ENCODE results near the gene CHAF1B.
"Not testable (repeated sequence)": the region's sequence is repeated elsewhere in the genome, so short reads cannot be mapped to it uniquely, and the experiment has no call there.

CHAF1B gene

DNA sequence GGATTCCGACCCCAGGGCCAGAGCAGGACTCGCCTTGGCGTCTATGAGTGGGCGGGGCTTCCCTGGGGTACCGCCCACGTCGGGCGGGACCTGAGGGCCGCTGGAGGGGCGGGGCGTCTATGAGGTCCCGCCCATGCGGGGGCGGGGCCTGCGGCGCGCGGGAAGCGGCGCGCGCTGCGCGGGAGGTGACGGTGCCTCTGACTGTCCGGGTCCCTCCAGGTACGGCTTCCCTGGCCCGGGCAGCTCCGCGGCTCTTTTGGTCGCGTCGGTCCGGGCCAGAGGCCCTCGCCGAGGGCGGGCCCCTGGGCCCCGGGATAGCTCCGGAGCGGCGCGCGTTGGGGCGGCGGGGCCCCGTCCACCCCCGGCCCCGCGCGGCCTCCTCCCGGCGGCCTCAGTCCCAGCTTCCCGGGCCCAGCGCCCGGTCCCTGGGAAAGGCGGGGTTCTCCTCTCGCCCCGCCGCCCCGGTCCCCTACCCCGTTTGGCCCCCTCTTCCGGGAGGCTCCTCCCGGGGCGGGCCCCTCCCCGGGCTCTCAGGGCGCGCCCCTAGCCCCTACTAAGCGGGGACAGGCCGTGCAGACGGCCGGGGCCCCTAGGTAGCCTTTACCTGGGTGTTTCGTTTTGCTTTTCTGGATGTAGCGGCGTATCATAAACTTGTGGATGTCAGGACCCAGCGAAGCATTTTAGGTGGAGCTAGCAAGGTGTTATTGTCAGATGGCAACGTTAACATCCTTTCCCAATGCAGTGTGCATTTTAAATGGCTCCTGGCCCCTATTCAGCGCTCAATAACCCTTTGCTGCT lies at the start of gene CHAF1B:
Gene CHAF1B, plus strand, starts transcription at position 160 of the 798 bp plus-strand sequence. CDS start 745 bp downstream, outside the sequence.
- DNase-seq (ENCODE audit: low read depth) = peak; percentile 54

DNA sequence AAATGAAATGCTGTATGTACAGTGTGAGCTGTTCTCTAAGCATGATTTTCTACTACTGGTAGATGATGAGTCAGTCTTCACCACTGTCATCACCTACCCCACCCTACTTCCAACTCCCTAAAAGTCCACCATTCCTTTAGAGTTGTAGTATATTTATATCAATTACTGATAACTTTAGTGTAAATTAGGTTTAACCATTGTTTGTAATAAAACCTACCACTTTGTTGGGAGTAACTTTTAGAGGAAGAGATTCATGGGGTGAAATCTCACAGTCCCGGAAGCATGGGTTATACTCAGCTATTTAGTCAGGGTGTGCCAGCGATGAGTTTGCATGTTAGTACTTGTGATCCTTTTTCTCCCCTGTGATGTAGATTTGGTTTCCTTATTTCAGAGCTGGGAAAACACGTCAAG lies 48.1 kb upstream of the CHAF1B start:
- peak; percentile 26 for DNase-seq (ENCODE audit: low read depth)

- DNase-seq (ENCODE audit: low read depth) = no peak
Measured at GRCh38 chr21:36338975-36339374, 46.2 kb upstream of the CHAF1B start.

- DNase-seq (ENCODE audit: low read depth) = not testable (repeated sequence)
Measured at GRCh38 chr21:36342581-36342980, 42.6 kb upstream of the CHAF1B start.

DNA sequence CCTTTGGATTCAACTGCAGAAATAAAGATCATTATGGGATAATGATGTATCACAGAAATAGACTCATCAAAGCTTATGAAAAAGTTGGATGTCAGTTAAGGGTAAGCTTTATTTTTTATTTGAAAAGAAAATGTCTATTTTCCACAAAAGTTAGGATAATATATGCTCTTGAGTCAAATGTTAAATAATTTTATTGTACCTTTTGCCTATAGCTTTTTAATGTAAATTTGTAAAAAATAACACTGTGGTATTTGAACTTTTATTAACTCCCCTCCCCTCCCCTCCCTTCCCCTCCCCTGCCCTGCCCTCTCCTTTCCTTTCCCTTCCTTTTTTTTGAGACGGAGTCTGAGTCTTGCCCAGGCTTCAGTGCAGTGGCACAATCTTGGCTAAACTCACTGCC lies 40.3 kb upstream of the CHAF1B start:
- no peak for DNase-seq (ENCODE audit: low read depth)

DNA sequence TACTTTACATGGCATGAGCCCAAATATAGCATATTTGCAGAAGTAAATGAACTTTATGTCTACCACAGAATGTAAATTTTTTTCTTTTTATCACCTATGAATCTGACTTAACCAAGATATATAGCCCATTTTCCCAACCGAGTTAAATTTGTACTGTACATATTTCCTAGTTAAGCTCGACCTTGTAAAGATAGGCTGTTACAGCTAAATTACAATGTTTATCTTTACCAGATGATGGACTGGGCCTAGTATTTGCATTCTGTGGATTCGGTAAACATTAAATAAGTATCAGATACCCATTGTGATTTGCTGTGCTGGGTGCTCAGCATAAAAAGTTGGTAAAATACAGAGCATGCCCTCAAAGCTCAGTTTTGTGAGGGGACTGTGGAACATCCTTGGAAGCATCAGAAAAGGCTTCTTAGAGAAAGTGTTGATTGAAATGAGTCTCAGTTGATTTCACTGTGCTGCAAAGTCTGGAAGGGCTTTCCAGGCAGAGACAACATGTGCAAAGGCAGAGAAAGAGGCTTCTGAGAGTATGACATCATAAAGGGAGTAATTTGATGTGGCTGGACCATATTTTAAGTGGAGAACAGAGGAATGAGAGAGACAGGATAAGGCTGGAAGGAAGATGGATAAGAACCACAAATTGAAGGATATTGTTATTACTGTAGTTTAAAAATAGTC lies 37.8 kb upstream of the CHAF1B start:
- DNase-seq (ENCODE audit: low read depth) = no peak

DNA sequence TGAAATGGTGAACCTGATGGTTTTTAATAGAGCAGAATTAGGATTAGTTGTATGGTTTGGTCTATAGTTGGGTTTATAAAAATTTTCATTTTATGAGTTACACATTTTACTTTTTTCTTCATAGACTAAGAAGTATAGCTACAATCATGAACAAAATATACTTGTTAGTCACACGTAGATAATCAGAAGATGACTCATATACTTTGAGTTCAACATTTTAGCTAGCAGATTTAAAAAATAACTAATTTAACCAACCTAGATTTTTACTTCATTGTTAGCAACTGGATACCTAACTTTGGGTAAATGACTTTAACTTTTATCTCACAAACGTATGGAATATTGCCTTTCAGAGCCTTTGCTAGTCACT lies 37.2 kb upstream of the CHAF1B start:
- DNase-seq (ENCODE audit: low read depth) = no peak

- no peak for DNase-seq (ENCODE audit: low read depth)
Measured at GRCh38 chr21:36349315-36349714, 35.9 kb upstream of the CHAF1B start.

- DNase-seq (ENCODE audit: low read depth) = no peak
Measured at GRCh38 chr21:36350282-36350910, 34.8 kb upstream of the CHAF1B start.

DNA sequence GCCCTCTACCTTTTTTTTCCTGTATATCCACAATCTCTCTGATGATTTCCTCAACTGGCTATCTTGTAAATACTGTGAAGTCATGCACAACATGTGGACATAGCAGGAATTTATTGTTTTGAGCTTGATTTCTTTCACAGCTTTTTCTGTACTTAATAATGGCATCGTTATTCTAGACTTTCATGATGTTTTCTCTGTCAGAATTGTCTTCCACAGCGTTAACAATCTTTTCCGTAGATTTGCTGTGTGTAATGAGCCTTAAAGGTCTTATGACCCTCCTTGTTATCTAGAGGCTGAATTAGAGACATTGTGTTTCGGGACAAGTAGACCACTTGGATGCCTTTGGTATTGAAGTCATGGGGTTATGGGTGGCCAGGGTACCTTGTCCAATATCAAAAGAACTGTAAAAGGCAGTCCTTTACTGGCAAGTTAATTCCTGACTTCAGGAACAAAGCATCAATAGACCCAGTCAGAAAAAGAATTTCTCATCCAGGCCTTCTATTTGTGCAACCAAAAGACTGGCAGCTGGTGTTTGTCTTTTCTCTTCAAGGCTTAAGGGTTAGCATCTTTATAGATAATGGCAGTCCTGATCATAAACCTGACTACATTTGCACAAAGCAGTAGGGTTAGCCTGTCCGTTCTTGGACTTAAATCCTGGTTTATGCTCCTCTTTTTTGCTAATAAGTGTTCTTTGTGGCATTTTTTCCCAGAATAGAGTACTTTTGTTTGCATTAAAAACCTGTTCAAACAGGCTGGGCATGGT lies 30.1 kb upstream of the CHAF1B start:
- DNase-seq (ENCODE audit: low read depth) = no peak

DNA sequence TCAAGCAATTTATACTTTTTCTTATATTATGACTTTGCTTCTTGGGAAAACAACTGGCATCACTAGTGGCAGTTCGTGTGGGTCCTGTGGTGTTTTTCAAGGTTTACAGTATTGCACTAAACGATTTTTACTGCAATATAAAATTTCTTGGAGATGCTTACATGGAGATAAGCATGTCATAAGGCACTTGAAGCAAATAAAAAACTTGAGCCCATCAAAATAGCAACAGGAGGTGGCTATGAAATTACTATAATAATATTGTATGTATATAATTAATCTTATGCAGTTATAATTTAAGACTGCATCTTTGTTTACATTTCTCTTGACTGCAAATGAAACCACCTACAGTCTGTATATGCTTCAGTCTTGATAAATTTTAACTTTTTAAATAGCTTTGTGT lies 29.3 kb upstream of the CHAF1B start:
- DNase-seq (ENCODE audit: low read depth) = no peak

GRCh38 chr21:36359185-36359584 lies 26.0 kb upstream of the CHAF1B start:
- DNase-seq (ENCODE audit: low read depth) = no peak

DNA sequence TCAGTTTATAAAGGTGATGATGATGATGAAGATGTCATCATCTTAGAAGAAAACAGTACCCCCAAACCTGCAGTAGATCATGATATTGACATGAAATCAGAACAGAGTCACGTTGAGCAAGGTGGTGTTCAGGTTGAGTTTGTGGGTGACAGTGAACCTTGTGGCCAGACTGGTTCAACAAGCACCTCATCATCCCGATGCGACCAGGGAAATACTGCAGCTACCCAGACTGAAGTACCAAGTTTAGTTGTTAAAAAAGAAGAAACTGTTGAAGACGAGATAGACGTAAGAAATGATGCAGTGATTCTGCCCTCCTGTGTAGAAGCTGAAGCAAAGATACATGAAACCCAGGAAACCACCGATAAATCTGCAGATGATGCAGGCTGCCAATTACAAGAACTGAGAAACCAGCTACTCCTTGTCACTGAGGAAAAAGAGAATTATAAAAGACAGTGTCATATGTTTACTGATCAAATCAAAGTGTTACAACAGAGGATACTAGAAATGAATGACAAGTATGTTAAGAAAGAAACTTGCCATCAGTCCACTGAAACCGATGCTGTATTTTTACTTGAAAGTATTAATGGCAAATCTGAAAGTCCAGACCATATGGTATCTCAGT lies 16.0 kb upstream of the CHAF1B start:
- no peak for DNase-seq (ENCODE audit: low read depth)

- no peak for DNase-seq (ENCODE audit: low read depth)
Measured at GRCh38 chr21:36375994-36376393, 9.2 kb upstream of the CHAF1B start.

GRCh38 chr21:36377391-36377842 lies 7.8 kb upstream of the CHAF1B start:
- no peak for DNase-seq (ENCODE audit: low read depth)

GRCh38 chr21:36379251-36379650 lies 5.9 kb upstream of the CHAF1B start:
- DNase-seq (ENCODE audit: low read depth) = no peak

DNA sequence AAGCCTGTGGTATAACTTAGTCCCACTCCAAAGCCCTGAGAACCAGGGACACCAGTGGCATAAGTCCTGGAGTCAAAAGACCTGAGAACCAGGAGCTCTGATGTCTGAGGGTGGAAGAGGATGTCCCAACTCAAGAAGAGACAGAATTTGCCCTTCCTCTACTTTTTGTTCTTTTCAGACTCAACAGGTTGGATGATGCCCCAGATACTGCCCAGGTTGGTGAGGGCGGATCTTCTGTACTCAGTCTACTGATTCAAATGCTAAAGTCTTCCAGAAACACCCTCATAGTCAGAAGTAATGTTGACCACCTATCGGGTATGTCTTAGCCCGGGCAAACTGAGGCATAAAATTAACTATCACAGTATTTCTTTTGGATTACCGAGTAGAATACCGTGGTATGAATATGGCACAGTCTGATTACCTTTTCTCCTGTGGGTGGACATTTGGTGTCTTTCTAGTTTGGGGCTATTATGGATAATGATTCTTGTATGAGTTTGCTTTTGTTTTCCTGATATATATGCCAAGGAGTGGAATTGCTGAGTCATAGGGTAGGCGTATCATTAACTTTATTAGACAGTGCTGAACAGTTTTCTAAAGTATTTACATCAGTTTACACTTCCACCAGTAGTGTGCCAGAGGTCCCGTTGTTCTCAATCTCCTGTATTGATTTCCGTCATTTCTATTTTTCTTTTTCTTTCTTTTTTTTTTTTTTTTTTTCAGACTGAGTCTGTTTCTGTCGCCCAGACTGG lies 3.2 kb upstream of the CHAF1B start:
- DNase-seq (ENCODE audit: low read depth) = no peak

- DNase-seq (ENCODE audit: low read depth) = not testable (repeated sequence)
Measured at GRCh38 chr21:36382722-36383121, 2.5 kb upstream of the CHAF1B start.

DNA sequence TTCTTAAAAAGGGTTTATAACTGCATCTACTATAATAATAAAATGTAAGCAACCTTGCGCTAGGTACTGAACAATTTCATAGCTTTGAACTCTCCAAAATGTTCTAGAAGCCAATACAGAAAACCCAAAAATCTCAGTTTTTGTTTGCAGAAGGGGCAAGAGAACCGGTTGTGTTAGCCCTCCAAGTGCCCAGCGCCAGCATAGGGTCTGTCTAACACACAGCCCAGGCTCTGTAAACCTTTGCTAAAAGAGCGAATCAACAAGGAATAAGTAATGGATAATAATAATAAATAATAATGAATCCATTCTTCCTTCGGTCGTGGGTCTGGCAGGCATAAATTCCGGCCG lies 333 bp upstream of the CHAF1B start:
- no peak for DNase-seq (ENCODE audit: low read depth)

DNA sequence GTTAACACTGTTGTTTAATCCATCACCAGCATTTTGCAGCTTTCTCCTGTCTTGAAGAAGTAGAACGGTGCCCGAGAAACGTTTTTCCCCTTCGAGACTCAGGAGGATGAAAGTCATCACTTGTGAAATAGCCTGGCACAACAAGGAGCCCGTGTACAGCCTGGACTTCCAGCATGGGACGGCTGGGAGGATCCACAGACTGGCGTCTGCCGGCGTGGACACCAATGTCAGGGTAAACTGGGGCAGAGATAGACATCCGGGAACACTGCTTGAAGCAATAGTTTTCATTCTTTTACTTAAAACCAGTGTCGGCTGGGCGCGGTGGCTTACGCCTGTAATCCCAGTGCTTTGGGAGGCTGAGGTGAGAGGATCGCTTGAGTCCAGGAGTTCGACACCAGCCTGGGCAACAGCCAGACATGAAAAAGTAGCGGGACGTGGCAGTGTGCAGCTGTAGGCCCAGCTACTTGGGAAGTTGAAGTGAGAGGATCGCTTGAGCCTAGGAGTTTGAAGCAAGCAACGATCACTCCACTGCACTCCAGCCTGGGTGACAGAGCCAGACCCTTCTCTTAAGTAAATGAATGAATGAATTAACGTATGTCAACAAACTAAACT lies 945 bp downstream of the CHAF1B start:
- no peak for DNase-seq (ENCODE audit: low read depth)

GRCh38 chr21:36388096-36388495 lies 2.9 kb downstream of the CHAF1B start:
- DNase-seq (ENCODE audit: low read depth) = no peak

Measured in fibroblast of the conjunctiva (primary cell).